GM12801 (cell line): ENCODE results near the gene DTYMK.

Source experiments
- CTCF ChIP-seq: IDR thresholded peaks from one replicate; pipeline ENCODE4 v1.5.1; 2011; ENCODE audit warnings: control low read depth; ENCODE audit not compliant: insufficient read length; ENCODE audit errors: extremely low read depth

The DTYMK gene

GRCh38 chr2:241639385-241639784, 47.2 kb downstream of the DTYMK start:
- no peak for TF ChIP-seq CTCF

DNA sequence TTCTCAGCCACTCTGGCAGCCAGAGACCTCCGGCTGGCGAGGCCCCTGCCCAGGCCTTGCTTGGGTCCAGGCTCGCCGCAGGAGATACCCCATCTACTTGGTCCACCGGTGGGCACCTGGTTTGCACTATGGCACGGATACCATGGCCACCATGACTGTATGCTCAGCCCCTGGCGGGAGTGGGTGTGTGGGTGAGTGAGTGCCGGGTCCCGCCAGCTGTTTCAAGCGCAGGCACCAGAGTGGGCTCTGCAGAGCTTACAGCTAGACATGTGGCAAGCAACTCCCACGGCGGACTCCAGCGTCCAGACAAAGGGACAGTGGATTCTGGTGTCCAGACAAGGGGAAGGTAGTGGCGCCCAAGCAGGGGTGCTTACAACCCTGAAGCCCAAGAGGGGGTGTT, 47.7 kb downstream of the DTYMK start:
- no peak for TF ChIP-seq CTCF

DNA sequence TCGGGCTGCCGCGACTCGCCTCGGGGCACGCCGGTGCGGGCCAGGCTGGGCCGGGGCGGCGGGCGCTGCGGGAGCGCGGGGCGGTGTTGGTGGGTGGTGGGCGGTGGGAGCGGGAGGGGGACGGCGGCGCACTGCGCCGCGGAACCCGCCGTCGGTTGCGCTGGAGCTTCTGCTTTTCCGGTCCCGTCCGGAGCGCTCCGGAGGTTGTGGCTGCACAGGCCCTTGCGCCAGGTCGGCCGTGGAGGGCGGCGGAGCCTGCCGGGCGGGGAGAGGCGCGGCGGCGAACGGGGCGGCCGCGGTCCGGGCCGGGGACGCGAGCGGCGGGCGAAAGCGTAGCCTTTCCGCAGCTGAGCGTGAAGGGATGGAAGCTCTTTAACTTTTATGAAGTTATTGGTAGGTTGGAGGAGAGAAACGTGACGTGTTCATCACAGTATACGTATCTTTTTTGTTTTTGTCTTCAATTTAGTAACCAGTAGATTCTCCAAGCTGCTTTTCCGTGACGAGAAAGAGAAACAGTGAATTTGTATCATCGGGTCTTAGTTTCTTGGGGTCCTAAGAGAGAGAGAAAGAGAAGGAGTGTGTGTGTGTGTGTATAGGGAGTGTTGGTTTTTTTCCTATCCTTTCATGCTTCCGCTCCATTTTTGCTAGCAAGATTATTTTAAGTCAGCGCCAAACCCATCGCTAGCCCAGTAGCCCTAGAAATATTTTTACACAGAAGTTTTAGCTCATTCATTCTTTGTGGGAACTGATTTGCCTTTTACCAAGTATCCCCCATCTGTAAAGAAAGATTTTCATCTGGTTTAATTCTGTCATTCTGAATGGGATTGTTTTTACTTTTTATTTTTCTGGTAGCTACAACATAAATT, 48.6 kb downstream of the DTYMK start:
- no peak for TF ChIP-seq CTCF

- no peak for TF ChIP-seq CTCF
Measured at GRCh38 chr2:241637018-241637794, 49.4 kb downstream of the DTYMK start, which contains the start of the genes ATG4B and THAP4. TSS of gene ATG4B (plus strand) at chr2:241637693. CDS start at chr2:241637715, 22 bp downstream. TSS of gene THAP4 (minus strand) at chr2:241637158. CDS start at chr2:241637017, 141 bp downstream.

- TF ChIP-seq CTCF, result no peak
Measured at GRCh38 chr2:241636182-241637017, 50.2 kb downstream of the DTYMK start.

GRCh38 chr2:241635756-241636155, 50.9 kb downstream of the DTYMK start:
- TF ChIP-seq CTCF, result no peak
